Activated CD4-positive, alpha-beta T cell treated with anti-CD3 and anti-CD28 coated beads, Interleukin-2, amount 10 ng/mL, durations not matched to agents 7 days and 5 days (primary cell): Measurements from ENCODE around the gene TNFSF12. TPM values are rescaled to one million over a fixed set of nuclear protein-coding genes. Genes with fewer than 3 reads are reported as not detected.
A peak's percentile ranks its signal among the peaks of the same experiment; 100 is the strongest.

Source experiments
- CTCF ChIA-PET: fragments of 350-600 bp; sonication (Branson Sonifier 250); formaldehyde crosslinking; loops from one replicate; lab custom pipeline; 2021; ENCODE audit warnings: antibody characterized with exemption; lab: Charles Lee
- POLR2A ChIA-PET: fragments of 350-600 bp; sonication (Branson Sonifier 250); formaldehyde crosslinking; loops from one replicate; lab custom pipeline; 2021; ENCODE audit warnings: antibody characterized with exemption; lab: Charles Lee
- DNase-seq: peaks from one replicate; pipeline ENCODE4 v3.0.0-alpha.2; 2020
- H3K27ac Mint-ChIP-seq: one replicate; pipeline ENCODE4 v1.8.0; 2021; ENCODE audit warnings: mild to moderate bottlenecking, moderate library complexity, mixed read lengths
- H3K27me3 Mint-ChIP-seq: one replicate; pipeline ENCODE4 v1.8.0; 2021; ENCODE audit warnings: mixed read lengths
- H3K36me3 Mint-ChIP-seq: one replicate; pipeline ENCODE4 v1.8.0; 2021; ENCODE audit warnings: low read depth, mixed read lengths
- H3K4me1 Mint-ChIP-seq: one replicate; pipeline ENCODE4 v1.8.0; 2021; ENCODE audit warnings: mixed read lengths
- H3K4me3 Mint-ChIP-seq: one replicate; pipeline ENCODE4 v1.8.0; 2021; ENCODE audit warnings: mild to moderate bottlenecking, moderate library complexity, mixed read lengths
- H3K9me3 Mint-ChIP-seq: one replicate; pipeline ENCODE4 v1.8.0; 2021; ENCODE audit warnings: mixed read lengths
- total RNA-seq, 2 experiments: library from RNA; stranded (reverse); gene quantifications; one replicate each; pipeline ENCODE4 v1.2.3, GENCODE V29; 2021

Gene TNFSF12
- total RNA-seq, 2 experiments from 2014 or later = 79.6 to 82.5 TPM

DNA sequence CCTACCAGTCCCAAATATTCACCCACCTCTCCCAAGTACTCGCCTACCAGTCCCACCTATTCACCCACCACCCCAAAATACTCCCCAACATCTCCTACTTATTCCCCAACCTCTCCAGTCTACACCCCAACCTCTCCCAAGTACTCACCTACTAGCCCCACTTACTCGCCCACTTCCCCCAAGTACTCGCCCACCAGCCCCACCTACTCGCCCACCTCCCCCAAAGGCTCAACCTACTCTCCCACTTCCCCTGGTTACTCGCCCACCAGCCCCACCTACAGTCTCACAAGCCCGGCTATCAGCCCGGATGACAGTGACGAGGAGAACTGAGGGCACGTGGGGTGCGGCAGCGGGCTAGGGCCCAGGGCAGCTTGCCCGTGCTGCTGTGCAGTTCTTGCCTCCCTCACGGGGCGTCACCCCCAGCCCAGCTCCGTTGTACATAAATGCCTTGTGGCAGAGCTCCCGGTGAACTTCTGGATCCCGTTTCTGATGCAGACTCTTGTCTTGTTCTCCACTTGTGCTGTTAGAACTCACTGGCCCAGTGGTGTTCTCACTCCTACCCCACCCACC is 34.9 kb upstream of the TNFSF12 start:
- no peaks in the 10 kb centered on the region for H3K9me3 Mint-ChIP-seq

DNA sequence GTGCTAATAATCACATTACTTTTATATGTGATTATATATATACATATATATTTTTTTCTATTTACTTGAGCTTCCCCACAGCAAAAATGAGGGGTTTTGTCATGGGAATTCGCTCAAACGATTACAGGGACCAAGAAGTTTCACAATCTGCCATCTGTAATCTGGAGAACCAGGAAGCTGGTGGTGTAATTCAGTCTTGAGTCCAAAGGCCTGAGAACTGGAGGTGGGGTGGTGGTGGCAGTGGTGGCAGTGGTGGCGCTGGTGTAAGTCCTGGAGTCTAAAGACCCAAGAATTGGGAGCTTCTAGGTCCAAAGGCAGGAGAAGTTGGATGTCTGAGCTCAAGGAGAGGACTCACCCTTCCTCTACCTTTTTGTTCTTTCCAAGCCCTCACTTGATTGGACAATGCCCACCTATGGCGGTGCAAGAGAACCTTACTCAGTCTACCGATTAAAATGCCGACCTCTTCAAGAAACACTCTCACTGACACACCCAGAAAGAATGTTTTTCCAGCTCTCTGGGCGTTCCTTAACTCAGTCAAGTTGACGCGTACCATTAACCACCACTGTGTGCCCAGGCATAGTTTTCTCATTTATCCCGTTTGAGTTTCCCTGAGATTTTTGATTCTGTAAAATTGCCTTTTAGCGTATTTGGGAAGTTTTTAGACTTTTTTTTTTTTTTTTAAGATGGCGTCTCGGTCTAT is 32.8 kb upstream of the TNFSF12 start:
- no peaks in the 10 kb centered on the region for H3K27me3 Mint-ChIP-seq

More for the DNA sequence above, 34.9 kb upstream of the TNFSF12 start:
- no peak for DNase-seq
- Mint-ChIP-seq H3K4me3 (no peak overlapping the region), H3K4me1 (peaks cover 4% of the 10 kb centered on the region), H3K27me3 (no peaks in the 10 kb centered on the region), H3K36me3 (peaks cover 48% of the 10 kb centered on the region), H3K27ac (no peak overlapping the region)
- ChIA-PET POLR2A (no interaction called here), CTCF (interaction anchor here (1.0 to 4.1 kb wide), 12 partner anchors 9 to 174 kb away, joined by 3 to 38 read pairs (median 4); partner anchors contain the start of genes SENP3, SOX15, TNFSF12 and TP53)

DNA sequence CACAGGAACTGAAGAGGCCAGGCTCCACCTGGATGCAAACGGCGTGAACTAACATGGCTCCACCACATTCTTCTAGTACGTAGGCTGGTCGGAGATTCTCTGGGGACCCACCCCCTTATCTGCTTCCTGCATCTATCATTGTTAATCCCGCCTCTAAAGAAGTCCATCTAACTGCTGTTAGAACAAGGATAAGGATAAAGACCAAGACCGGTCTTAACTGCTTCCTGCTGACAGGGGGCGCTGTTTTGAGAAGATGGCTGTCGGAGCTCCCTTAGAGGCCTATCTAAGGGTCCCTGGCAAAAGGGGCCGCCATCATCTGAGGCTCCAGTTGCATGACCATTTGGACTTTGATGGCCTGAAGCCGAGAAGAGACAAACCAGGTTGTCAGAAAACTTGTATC is 25.8 kb upstream of the TNFSF12 start:
- peaks cover 5% of the 10 kb centered on the region for H3K4me1 Mint-ChIP-seq
- no peak overlapping the region for H3K27ac Mint-ChIP-seq
- H3K27me3 Mint-ChIP-seq = peaks cover 1% of the 10 kb centered on the region
- H3K9me3 Mint-ChIP-seq = peaks cover 11% of the 10 kb centered on the region
- H3K36me3 Mint-ChIP-seq = peaks cover 3% of the 10 kb centered on the region
- DNase-seq = peak; percentile 48
- POLR2A ChIA-PET = no interaction called here
- H3K4me3 Mint-ChIP-seq = no peak overlapping the region
- CTCF ChIA-PET = interaction anchor here (0.7 to 1.0 kb wide), 4 partner anchors 10 to 46 kb away, joined by 3 to 5 read pairs (median 4); partner anchors contain the start of gene SENP3

More for the DNA sequence above, 32.8 kb upstream of the TNFSF12 start:
- DNase-seq = no peak
- Mint-ChIP-seq H3K4me3 (no peak overlapping the region), H3K9me3 (no peaks in the 10 kb centered on the region), H3K27ac (no peak overlapping the region), H3K4me1 (peaks cover 4% of the 10 kb centered on the region), H3K36me3 (peaks cover 35% of the 10 kb centered on the region)
- CTCF ChIA-PET = interaction anchor here (0.8 to 4.1 kb wide), 4 partner anchors 45 to 97 kb away, joined by 3 to 38 read pairs (median 11); partner anchors contain the start of genes MPDU1, SENP3 and SOX15
- POLR2A ChIA-PET = interaction anchor here (0.7 kb wide), 1 partner anchor 42 kb away, joined by 11 read pairs; the partner anchor contains the start of gene TNFSF13

DNA sequence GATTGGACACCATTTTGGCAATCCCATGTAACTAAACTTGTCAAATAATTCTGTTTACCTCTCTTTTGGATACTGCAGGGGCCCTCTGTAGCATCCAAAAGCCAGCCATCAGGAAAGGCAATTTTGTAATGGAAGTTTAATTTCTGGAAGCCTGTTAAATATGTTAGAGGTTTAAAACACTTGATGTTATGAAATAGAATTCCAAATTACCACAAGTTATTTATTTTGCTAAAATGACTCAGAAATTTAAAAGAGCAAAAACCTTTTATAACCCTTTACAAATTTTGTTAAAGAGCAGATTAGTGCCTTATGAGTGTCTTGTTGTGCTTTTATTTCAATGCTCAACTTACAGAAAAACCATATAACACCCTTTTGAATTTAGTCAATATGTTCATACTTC is 20.0 kb upstream of the TNFSF12 start:
- POLR2A ChIA-PET = no interaction called here
- Mint-ChIP-seq H3K27ac (no peak overlapping the region), H3K9me3 (peaks cover 21% of the 10 kb centered on the region), H3K4me3 (no peak overlapping the region), H3K36me3 (peaks cover 7% of the 10 kb centered on the region), H3K4me1 (no peaks in the 10 kb centered on the region), H3K27me3 (peaks cover 1% of the 10 kb centered on the region)
- CTCF ChIA-PET = no interaction called here
- DNase-seq = no peak

DNA sequence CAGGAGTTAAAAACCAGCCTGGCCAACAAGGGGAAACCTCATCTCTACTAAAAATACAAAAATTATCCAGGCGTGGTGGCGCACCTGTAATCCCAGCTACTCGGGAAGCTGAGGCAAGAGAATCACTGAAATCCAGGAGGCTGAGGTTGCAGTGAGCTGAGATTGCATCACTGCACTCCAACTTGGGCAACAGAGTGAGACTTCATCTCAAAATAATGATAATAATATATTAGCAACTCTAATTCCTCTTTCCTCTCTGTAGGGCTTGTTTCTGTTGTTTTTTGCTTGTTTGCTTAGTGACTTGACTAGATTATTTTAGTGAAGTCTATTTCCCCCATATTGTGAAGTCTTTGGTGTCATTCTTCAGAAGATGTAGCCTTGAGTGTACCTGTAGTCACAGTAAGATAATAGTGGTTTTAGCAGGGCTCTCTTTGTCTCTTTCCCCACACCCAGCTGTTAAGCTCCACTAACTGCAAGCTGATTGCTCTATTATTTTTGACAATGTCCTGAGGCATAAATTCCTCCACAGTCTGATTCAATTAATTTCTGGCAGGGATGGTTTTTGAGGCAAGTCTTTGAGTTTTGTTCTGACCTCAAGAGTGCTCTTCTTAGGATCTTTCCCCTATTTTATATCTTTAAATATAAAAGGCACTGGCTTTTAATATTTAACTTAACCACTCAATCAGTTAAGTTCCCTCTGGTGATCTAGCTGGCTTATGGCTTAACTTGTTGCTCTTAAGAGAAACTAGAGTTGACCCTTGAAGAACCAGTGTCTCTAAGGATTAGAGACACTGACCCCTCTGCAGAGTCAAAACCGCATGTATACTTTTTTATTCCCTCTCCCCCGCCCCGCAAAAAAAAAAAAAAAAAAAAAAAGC is 18.6 kb upstream of the TNFSF12 start:
- DNase-seq = no peak
- no peak overlapping the region for H3K4me3 Mint-ChIP-seq
- CTCF ChIA-PET = interaction anchor here (1.0 kb wide), 1 partner anchor 17 kb away, joined by 5 read pairs; no protein-coding TSS in a partner anchor
- peaks cover 20% of the 10 kb centered on the region for H3K9me3 Mint-ChIP-seq
- no peak overlapping the region for H3K27ac Mint-ChIP-seq
- H3K36me3 Mint-ChIP-seq = peaks cover 7% of the 10 kb centered on the region
- no peaks in the 10 kb centered on the region for H3K4me1 Mint-ChIP-seq
- H3K27me3 Mint-ChIP-seq = no peaks in the 10 kb centered on the region
- POLR2A ChIA-PET = no interaction called here

DNA sequence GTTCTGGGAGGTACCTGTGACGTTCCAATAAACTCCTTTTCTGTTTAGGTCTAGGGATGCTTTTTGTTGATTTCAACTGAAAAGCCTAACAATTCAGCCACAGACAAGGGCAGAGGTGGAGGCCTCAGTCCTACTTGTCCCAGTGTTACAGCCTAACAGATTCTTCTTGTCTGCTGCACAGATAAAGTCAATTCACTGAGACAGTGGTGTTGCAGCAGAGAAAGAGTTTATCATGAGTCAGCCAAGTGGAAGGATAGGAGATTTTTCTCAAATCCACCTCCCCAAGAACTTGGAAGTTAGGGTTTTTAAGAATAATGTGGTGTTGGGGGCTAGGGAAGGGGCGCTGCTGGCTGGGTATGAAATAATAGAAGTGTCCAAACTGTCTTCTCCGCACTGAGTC is 10.8 kb upstream of the TNFSF12 start:
- Mint-ChIP-seq H3K4me1 (no peaks in the 10 kb centered on the region), H3K4me3 (no peak overlapping the region), H3K36me3 (peaks cover 5% of the 10 kb centered on the region), H3K27ac (no peak overlapping the region), H3K27me3 (peaks cover under 1% of the 10 kb centered on the region), H3K9me3 (peaks cover 13% of the 10 kb centered on the region)
- no peak for DNase-seq
- POLR2A ChIA-PET = no interaction called here
- CTCF ChIA-PET = no interaction called here

DNA sequence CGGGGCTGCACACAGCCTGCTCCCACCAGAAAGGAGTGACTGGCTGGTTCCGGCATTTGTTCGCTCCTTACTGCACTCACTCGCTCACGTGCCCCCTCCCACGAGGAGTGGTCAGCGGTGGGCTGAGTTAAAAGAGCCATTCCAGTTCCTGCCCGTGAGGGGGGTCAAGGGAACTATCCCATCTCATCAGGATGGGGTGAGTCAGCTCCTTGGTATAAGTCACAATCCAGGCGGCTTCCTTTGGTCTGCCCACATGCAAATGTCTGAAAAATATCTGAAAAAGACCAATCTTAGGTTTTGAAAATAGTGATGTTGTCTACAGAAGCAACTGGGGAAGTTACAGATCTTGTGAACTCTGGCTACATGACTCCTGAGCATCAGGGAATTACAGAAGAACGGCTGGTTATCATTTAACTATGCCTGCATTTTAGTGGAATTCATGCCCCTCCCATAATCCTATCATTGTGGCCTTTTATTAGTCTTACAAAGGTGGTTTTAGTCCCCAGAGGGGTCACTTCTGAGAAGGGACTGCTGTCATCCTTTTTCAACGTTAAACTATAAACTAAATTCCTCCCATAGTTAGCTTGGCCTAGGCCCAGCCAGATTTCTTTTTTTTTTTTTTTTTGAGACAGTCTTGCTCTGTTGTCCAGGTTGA is 9.8 kb upstream of the TNFSF12 start:
- CTCF ChIA-PET = no interaction called here
- Mint-ChIP-seq H3K9me3 (peaks cover 13% of the 10 kb centered on the region), H3K4me1 (no peaks in the 10 kb centered on the region), H3K4me3 (no peak overlapping the region), H3K36me3 (peaks cover 5% of the 10 kb centered on the region), H3K27ac (no peak overlapping the region), H3K27me3 (peaks cover 9% of the 10 kb centered on the region)
- POLR2A ChIA-PET = no interaction called here
- no peak for DNase-seq

DNA sequence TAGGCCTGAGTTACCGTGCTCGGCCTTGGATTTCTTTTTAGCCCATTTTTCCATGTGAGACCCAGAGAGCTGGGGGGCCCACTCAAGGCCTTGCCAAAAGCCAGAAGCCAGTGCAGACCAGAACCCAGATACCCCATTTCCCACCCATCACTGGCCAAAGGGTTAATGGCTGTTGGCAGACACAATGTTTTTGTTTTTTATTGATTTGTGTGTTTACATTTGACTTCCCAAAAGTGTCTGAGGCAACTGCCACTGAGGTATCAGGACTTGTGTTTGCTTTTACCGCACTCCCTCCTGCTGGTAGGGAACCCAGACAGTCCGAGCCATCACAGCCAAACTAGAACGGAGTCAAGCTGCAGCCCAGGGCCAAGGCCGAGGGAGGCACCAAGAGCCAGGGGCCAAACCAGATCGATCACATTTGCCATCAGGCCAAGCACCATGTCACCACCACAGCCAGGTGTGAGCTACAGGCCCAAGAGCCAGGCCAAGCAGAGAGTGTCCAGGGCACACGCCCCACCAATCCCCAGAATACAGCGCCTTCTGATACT is 7.7 kb upstream of the TNFSF12 start:
- peaks cover 5% of the 10 kb centered on the region for H3K36me3 Mint-ChIP-seq
- no peak overlapping the region for H3K4me3 Mint-ChIP-seq
- DNase-seq = no peak
- CTCF ChIA-PET = interaction anchor here (0.6 to 1.2 kb wide), 4 partner anchors 19 to 104 kb away, joined by 3 to 5 read pairs (median 3); no protein-coding TSS in a partner anchor
- no peak overlapping the region for H3K27ac Mint-ChIP-seq
- H3K9me3 Mint-ChIP-seq = peaks cover 13% of the 10 kb centered on the region
- peaks cover 9% of the 10 kb centered on the region for H3K27me3 Mint-ChIP-seq
- no peaks in the 10 kb centered on the region for H3K4me1 Mint-ChIP-seq
- POLR2A ChIA-PET = no interaction called here

DNA sequence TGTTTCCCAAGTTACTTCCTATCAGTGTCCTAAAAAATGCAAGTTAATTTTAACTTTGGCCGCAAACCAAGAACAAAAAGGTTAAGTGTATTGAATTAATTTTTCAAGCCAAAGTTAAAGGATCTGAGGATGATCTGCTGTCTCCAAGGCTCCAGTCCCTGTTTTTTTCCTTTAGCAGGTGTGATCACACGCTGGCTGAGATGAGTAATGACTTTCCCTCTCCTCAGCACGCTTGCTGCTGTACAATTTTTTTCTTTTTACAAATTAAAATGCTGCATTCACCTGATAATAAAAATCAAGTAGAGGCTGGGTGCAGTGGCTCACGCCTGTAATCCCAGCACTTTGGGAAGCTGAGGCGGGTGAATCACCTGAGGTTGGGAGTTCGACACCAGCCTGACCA is 3.9 kb upstream of the TNFSF12 start:
- H3K4me1 Mint-ChIP-seq = peaks cover 17% of the 10 kb centered on the region
- peaks cover 5% of the 10 kb centered on the region for H3K36me3 Mint-ChIP-seq
- no peaks in the 10 kb centered on the region for H3K9me3 Mint-ChIP-seq
- DNase-seq = no peak
- ChIA-PET CTCF (interaction anchor here (6.0 kb wide), 1 partner anchor 16 kb away, joined by 38 read pairs; the partner anchor contains the start of gene SENP3), POLR2A (no interaction called here)
- H3K27ac Mint-ChIP-seq = no peak overlapping the region
- peaks cover 9% of the 10 kb centered on the region for H3K27me3 Mint-ChIP-seq
- H3K4me3 Mint-ChIP-seq = no peak overlapping the region

DNA sequence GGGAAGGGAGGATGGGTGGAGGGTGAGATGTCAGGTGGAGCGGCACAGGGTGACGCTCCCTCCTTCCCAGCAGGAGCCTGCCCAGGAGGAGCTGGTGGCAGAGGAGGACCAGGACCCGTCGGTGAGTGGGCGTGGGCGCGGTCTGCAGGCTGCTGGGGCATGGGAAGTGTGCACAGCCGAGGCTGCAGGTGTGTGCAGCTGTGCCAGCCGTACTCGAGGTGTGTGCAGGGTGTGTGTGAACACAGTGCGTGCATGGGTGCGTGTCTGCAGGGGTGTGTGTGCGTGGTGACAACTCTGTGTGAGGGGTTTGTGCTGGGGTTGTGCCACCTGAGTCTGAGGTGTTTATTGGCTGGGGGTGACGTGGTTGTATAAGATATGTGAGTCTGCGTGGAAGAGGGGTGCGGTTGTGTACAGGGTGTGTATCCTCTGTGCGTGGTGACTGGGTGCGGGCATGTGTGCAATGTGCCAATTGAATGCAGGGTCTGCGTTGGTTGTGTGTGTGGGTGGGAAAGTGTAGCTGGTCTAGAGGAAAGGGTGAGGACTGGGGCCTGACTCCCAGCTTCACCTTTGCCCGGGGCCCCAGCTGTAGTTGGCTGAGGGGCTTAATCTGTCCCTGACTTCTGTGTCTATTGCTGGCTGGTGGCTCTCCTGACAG is 670 bp downstream of the TNFSF12 start:
- H3K36me3 Mint-ChIP-seq = peaks cover 36% of the 10 kb centered on the region
- H3K4me1 Mint-ChIP-seq = peaks cover 58% of the 10 kb centered on the region
- DNase-seq = peak; percentile 53
- no peaks in the 10 kb centered on the region for H3K9me3 Mint-ChIP-seq
- H3K4me3 Mint-ChIP-seq = peak overlapping the region; percentile 84
- H3K27ac Mint-ChIP-seq = peak overlapping the region; percentile 87
- POLR2A ChIA-PET = no interaction called here
- CTCF ChIA-PET = interaction anchor here (1.2 to 6.0 kb wide), 4 partner anchors 9 to 256 kb away, joined by 3 to 38 read pairs (median 4); partner anchors contain the start of genes SENP3 and TNFSF13
- H3K27me3 Mint-ChIP-seq = no peaks in the 10 kb centered on the region

DNA sequence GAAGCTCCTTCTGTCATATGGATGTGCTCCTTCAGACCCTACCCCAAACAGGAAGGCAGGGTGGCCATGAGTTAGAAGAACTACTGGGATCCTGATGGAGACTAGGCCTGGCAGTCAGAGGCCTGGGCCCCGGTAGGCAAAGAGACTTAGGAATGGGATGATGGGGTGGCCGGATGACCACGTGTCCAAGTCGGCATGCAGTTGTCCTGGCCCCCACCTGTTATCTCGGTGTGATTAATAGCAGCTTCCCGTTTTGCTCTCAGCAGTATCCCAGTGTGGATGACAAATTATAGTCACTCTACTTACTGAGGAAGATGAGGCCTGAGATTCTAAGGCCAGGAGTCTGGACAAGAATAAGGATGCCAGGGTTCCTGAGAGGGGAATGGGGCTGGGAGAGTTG is 1.5 kb downstream of the TNFSF12 start:
- Mint-ChIP-seq H3K27me3 (no peaks in the 10 kb centered on the region), H3K27ac (peak overlapping the region; percentile 87), H3K4me1 (peaks cover 62% of the 10 kb centered on the region), H3K4me3 (peak overlapping the region; percentile 84), H3K9me3 (no peaks in the 10 kb centered on the region), H3K36me3 (peaks cover 43% of the 10 kb centered on the region)
- DNase-seq = no peak
- POLR2A ChIA-PET = no interaction called here
- CTCF ChIA-PET = interaction anchor here (1.2 to 6.0 kb wide), 2 partner anchors 11 to 37 kb away, joined by 3 to 38 read pairs; partner anchors contain the start of gene SENP3
